Measurements from ENCODE around the gene E2F6. TPM values are rescaled to one million over a fixed set of nuclear protein-coding genes. Genes with fewer than 3 reads are reported as not detected.

Gene E2F6
- polyA plus RNA-seq, 10 donors = 18.1 to 21.2 (median 19.3) TPM

- no peak for DNase-seq
Observed at GRCh38 chr2:11396467-11397445, 69.2 kb downstream of the E2F6 start.

DNA sequence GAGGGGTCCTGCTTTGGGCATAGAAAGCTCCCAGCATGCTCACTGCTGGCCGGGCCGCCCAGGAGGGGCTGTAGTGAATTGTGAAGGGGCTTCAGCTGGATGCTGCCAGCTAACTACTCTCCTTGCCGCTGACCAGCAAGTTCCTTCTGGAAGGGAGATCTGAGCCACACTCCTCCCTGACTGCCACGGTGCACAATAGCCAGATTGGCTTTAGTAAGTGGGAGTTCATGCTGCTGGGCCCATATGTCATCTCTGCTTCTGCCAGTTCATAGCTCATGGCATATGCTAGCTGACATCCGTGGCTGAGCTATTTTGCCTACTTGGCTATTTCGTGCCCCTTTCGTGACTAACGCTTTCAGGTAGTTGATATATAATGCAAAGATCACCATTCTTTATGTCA, 69.9 kb downstream of the E2F6 start:
- no peak for DNase-seq

DNA sequence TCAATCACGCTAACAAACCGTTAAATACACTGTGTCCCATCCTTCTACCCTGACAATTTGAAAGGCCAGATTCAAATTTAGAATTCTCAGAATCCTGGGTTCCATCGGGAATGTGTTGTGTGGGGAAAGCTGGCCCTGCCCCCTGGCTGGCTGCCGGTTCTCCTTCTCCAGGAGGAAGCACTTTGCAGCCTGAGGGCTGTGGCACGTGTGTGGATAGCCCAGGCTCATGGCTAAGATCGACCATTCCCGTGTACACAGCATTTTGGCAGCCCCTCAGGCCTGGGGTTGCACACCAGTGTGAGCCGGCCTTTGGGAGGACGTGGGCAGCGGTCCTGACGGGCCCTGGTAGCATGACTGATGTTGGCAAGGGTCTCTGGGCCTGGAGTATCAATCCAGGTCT, 70.6 kb downstream of the E2F6 start:
- DNase-seq = no peak

Other genes starting within 250 kb of the E2F6 start
- gene ROCK2, start 121.5 kb downstream of the E2F6 start, polyA plus RNA-seq (ENCODE audit: insufficient read length in 10 of 10) = 10 to 100 TPM; 38.1 to 72.6 (median 46.9) TPM
- 10 to 100 TPM in 7 of 10 donors, 1 to 10 TPM in 3; 7.9 to 22.3 (median 10.9) TPM for gene GREB1, start 67.9 kb upstream of the E2F6 start, polyA plus RNA-seq (ENCODE audit: insufficient read length in 10 of 10)
- not detected for gene NTSR2, start 204.0 kb upstream of the E2F6 start, polyA plus RNA-seq (ENCODE audit: insufficient read length in 10 of 10)